GM23338 (cell line): Measurements from ENCODE around the gene TMEM143. TPM values are rescaled to one million over a fixed set of nuclear protein-coding genes. Genes with fewer than 3 reads are reported as not detected.

Experiments used
- ATAC-seq: fragments of 200-7000 bp; cut with Tn5 transposase; 3 replicates; pipeline ENCODE4 v1.9.1; 2020
- DNase-seq: peaks from one replicate; pipeline ENCODE4 v3.0.0-alpha.2; 2015; ENCODE audit warnings: low spot score
- H2AFZ ChIP-seq: fragments of 200-600 bp; sonication (generic); 2 replicates; pipeline ENCODE4 v1.8.0; 2016; ENCODE audit warnings: antibody characterized with exemption, mild to moderate bottlenecking, moderate library complexity
- H3F3A ChIP-seq: fragments of 200-600 bp; sonication (generic); replicated peaks from 2 replicates; pipeline ENCODE4 v1.8.0; 2017; ENCODE audit warnings: antibody characterized with exemption, mixed run types, low read depth
- H3K27ac ChIP-seq: fragments of 200-600 bp; sonication (generic); 2 replicates; pipeline ENCODE4 v1.6.1; 2016; ENCODE audit warnings: low read depth
- H3K27me3 ChIP-seq: fragments of 200-600 bp; sonication (generic); 2 replicates; pipeline ENCODE4 v1.8.0; 2016; ENCODE audit warnings: mild to moderate bottlenecking, mixed run types, moderate library complexity; ENCODE audit not compliant: insufficient read depth
- H3K36me3 ChIP-seq: fragments of 200-600 bp; sonication (generic); 2 replicates; pipeline ENCODE4 v1.8.0; 2016; ENCODE audit warnings: mild to moderate bottlenecking; ENCODE audit not compliant: insufficient read depth
- H3K4me1 ChIP-seq: fragments of 200-600 bp; sonication (generic); 2 replicates; pipeline ENCODE4 v1.8.0; 2016; ENCODE audit warnings: mild to moderate bottlenecking, moderate library complexity; ENCODE audit not compliant: insufficient read depth
- H3K4me2 ChIP-seq: fragments of 200-600 bp; sonication (generic); 2 replicates; pipeline ENCODE4 v1.7.1; 2017; ENCODE audit warnings: mixed run types
- H3K4me3 ChIP-seq: fragments of 200-600 bp; sonication (generic); 2 replicates; pipeline ENCODE4 v1.6.1; 2016; ENCODE audit warnings: mixed run types
- H3K79me2 ChIP-seq: fragments of 200-600 bp; sonication (generic); replicated peaks from 2 replicates; pipeline ENCODE4 v1.8.0; 2017; ENCODE audit warnings: mild to moderate bottlenecking; ENCODE audit not compliant: insufficient read depth
- H3K9me2 ChIP-seq: fragments of 200-600 bp; sonication (generic); 2 replicates; pipeline ENCODE4 v1.8.0; 2017; ENCODE audit not compliant: insufficient read depth
- H4K20me1 ChIP-seq: fragments of 200-600 bp; sonication (generic); replicated peaks from 2 replicates; pipeline ENCODE4 v1.8.0; 2017; ENCODE audit warnings: mild to moderate bottlenecking; ENCODE audit not compliant: insufficient read depth
- H3K27ac Mint-ChIP-seq: 2 replicates; pipeline ENCODE4 v1.8.0; 2020; ENCODE audit warnings: inconsistent platforms, mild to moderate bottlenecking, moderate library complexity, mixed read lengths
- H3K27me3 Mint-ChIP-seq: 3 replicates; pipeline ENCODE4 v1.8.0; 2022; ENCODE audit warnings: low read depth, mild to moderate bottlenecking, moderate library complexity, mixed read lengths, inconsistent platforms; ENCODE audit not compliant: insufficient read depth, poor library complexity
- H3K36me3 Mint-ChIP-seq: 3 replicates; pipeline ENCODE4 v1.8.0; 2021; ENCODE audit warnings: low read depth, mild to moderate bottlenecking, inconsistent platforms, moderate library complexity, mixed read lengths
- H3K4me1 Mint-ChIP-seq: 3 replicates; pipeline ENCODE4 v1.8.0; 2020; ENCODE audit warnings: mild to moderate bottlenecking, inconsistent platforms, mixed read lengths
- H3K4me3 Mint-ChIP-seq: 3 replicates; pipeline ENCODE4 v1.8.0; 2021; ENCODE audit warnings: moderate library complexity, mild to moderate bottlenecking, inconsistent platforms, mixed read lengths
- H3K9me3 Mint-ChIP-seq: 3 replicates; pipeline ENCODE4 v1.8.0; 2020; ENCODE audit warnings: moderate library complexity, mild to moderate bottlenecking, inconsistent platforms, mixed read lengths
- REST ChIP-seq: IDR thresholded peaks from one replicate; pipeline ENCODE4 v1.6.1; 2018; ENCODE audit warnings: antibody characterized with exemption; ENCODE audit not compliant: unreplicated experiment
- polyA plus RNA-seq: library from polyadenylated mRNA; unstranded; fragments of >200 nt; fragmentation: Nextera tagmentation; extraction: Ambion mirVana; gene quantifications from 2 replicates; pipeline ENCODE4 v1.2.1, GENCODE V29; 2016
- total RNA-seq: library from RNA; depleted of rRNA; stranded (reverse); fragments of >200 nt; shearing (Covaris generic); gene quantifications from 2 replicates; pipeline ENCODE4 v1.2.3, GENCODE V29; 2014
- TF ChIP-seq, protein P1 (sequence below): fragments of 250-450 bp; sonication (Bioruptor Pico); IDR thresholded peaks from 2 replicates; pipeline ENCODE4 v1.5.0; 2020; ENCODE audit warnings: mild to moderate bottlenecking, moderate library complexity
- TF ChIP-seq, protein P2 (sequence below), 2 experiments: fragments of 200-600 bp in 1 of 2; sonication (generic) in 1 of 2; conservative IDR thresholded peaks; 2 replicates each; pipeline versions ENCODE4 v1.5.1 to v1.6.1; 2016 to 2017; ENCODE audit warnings: antibody characterized with exemption in 2 of 2, low read depth in 2 of 2, mild to moderate bottlenecking in 2 of 2, moderate library complexity in 1 of 2

TMEM143 gene
- total and polyA plus RNA-seq, 2 experiments from 2014 or later: 12.8 to 15.0 TPM

GRCh38 chr19:48351341-48351752, 12.4 kb downstream of the TMEM143 start:
- Histone ChIP-seq H2AFZ (no peak overlapping the region), H3K36me3 (no peaks in the 10 kb centered on the region), H3F3A (0 out of 2 replicates have a peak, but pooled peaks cover 2% of the 10 kb centered on the region), H3K4me3 (no peak overlapping the region), H3K27ac (no peak overlapping the region), H3K79me2 (no peaks in the 10 kb centered on the region), H3K27me3 (no peaks in the 10 kb centered on the region), H4K20me1 (peaks cover 4% of the 10 kb centered on the region; the same call in 1 of the 2 replicates), H3K4me1 (no peaks in the 10 kb centered on the region; the same call in 1 of the 2 replicates), H3K4me2 (no peak overlapping the region), H3K9me2 (no peaks in the 10 kb centered on the region)
- TF ChIP-seq, protein P1, sequence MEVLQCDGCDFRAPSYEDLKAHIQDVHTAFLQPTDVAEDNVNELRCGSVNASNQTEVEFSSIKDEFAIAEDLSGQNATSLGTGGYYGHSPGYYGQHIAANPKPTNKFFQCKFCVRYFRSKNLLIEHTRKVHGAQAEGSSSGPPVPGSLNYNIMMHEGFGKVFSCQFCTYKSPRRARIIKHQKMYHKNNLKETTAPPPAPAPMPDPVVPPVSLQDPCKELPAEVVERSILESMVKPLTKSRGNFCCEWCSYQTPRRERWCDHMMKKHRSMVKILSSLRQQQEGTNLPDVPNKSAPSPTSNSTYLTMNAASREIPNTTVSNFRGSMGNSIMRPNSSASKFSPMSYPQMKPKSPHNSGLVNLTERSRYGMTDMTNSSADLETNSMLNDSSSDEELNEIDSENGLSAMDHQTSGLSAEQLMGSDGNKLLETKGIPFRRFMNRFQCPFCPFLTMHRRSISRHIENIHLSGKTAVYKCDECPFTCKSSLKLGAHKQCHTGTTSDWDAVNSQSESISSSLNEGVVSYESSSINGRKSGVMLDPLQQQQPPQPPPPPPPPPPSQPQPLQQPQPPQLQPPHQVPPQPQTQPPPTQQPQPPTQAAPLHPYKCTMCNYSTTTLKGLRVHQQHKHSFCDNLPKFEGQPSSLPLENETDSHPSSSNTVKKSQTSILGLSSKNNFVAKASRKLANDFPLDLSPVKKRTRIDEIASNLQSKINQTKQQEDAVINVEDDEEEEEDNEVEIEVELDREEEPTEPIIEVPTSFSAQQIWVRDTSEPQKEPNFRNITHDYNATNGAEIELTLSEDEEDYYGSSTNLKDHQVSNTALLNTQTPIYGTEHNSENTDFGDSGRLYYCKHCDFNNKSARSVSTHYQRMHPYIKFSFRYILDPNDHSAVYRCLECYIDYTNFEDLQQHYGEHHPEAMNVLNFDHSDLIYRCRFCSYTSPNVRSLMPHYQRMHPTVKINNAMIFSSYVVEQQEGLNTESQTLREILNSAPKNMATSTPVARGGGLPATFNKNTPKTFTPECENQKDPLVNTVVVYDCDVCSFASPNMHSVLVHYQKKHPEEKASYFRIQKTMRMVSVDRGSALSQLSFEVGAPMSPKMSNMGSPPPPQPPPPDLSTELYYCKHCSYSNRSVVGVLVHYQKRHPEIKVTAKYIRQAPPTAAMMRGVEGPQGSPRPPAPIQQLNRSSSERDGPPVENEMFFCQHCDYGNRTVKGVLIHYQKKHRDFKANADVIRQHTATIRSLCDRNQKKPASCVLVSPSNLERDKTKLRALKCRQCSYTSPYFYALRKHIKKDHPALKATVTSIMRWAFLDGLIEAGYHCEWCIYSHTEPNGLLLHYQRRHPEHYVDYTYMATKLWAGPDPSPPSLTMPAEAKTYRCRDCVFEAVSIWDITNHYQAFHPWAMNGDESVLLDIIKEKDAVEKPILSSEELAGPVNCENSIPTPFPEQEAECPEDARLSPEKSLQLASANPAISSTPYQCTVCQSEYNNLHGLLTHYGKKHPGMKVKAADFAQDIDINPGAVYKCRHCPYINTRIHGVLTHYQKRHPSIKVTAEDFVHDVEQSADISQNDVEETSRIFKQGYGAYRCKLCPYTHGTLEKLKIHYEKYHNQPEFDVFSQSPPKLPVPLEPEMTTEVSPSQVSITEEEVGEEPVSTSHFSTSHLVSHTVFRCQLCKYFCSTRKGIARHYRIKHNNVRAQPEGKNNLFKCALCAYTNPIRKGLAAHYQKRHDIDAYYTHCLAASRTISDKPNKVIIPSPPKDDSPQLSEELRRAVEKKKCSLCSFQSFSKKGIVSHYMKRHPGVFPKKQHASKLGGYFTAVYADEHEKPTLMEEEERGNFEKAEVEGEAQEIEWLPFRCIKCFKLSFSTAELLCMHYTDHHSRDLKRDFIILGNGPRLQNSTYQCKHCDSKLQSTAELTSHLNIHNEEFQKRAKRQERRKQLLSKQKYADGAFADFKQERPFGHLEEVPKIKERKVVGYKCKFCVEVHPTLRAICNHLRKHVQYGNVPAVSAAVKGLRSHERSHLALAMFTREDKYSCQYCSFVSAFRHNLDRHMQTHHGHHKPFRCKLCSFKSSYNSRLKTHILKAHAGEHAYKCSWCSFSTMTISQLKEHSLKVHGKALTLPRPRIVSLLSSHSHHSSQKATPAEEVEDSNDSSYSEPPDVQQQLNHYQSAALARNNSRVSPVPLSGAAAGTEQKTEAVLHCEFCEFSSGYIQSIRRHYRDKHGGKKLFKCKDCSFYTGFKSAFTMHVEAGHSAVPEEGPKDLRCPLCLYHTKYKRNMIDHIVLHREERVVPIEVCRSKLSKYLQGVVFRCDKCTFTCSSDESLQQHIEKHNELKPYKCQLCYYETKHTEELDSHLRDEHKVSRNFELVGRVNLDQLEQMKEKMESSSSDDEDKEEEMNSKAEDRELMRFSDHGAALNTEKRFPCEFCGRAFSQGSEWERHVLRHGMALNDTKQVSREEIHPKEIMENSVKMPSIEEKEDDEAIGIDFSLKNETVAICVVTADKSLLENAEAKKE (CRISPR knock-in tag): no peak
- no peak for TF ChIP-seq REST
- TF ChIP-seq, protein P2, sequence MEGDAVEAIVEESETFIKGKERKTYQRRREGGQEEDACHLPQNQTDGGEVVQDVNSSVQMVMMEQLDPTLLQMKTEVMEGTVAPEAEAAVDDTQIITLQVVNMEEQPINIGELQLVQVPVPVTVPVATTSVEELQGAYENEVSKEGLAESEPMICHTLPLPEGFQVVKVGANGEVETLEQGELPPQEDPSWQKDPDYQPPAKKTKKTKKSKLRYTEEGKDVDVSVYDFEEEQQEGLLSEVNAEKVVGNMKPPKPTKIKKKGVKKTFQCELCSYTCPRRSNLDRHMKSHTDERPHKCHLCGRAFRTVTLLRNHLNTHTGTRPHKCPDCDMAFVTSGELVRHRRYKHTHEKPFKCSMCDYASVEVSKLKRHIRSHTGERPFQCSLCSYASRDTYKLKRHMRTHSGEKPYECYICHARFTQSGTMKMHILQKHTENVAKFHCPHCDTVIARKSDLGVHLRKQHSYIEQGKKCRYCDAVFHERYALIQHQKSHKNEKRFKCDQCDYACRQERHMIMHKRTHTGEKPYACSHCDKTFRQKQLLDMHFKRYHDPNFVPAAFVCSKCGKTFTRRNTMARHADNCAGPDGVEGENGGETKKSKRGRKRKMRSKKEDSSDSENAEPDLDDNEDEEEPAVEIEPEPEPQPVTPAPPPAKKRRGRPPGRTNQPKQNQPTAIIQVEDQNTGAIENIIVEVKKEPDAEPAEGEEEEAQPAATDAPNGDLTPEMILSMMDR (conservative IDR thresholded peaks at IDR 0.05; ENCODE audit: low read depth in 2 of 2): peak; percentile 91 to 94
- peaks cover 4% of the 10 kb centered on the region for H3K4me1 Mint-ChIP-seq
- peaks cover 3% of the 10 kb centered on the region; the same call in 1 of the 3 replicates for H3K9me3 Mint-ChIP-seq
- ATAC-seq (peak; percentile 96), DNase-seq (peak; percentile 88)
- H3K27ac Mint-ChIP-seq: no peak overlapping the region
- H3K4me3 Mint-ChIP-seq: no peak overlapping the region
- H3K36me3 Mint-ChIP-seq: no peaks in the 10 kb centered on the region
- H3K27me3 Mint-ChIP-seq: peaks cover 9% of the 10 kb centered on the region
